Thyroid gland (tissue), 4 donors: ENCODE results near the gene MAST4.

Source experiments
- CTCF ChIP-seq, 6 experiments: fragments of 200-600 bp in 3 of 6; fragments of 450-650 bp in 3 of 6; sonication (generic) in 3 of 6; IDR thresholded peaks; one replicate each; pipeline ENCODE4 v1.5.1; 2016 to 2019; ENCODE audit warnings: antibody characterized with exemption in 6 of 6, mild to moderate bottlenecking in 2 of 6, inconsistent platforms in 1 of 6, moderate library complexity in 1 of 6
- POLR2A ChIP-seq, 2 donors: fragments of 450-650 bp; IDR thresholded peaks; one replicate each; pipeline ENCODE4 v1.6.1; 2017; ENCODE audit warnings: antibody characterized with exemption in 2 of 2, mild to moderate bottlenecking in 2 of 2, moderate library complexity in 1 of 2

DNA sequence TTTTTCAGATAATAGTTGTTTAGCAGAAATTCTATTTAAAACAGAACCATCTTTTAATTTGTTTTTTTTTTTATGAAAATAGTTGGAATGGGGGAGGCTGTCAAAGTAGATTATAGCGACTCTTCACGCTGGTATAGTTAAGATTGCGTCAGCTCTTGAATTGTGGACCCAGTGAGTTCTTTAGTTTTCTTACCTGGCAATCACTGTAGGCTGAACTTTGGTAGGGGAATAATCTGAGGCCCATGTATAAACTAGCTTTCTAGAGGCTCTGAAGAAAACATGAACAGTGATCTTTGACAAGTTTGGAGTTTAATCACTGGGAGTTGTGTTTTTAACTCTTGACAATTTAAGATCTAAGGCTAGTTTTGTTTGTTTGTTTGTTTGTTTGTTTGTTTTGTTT is 519.6 kb downstream of the MAST4 start:
- TF ChIP-seq CTCF (IDR thresholded peaks at IDR 0.05) (no peak), POLR2A (IDR thresholded peaks at IDR 0.05) (no peak)
